ENCODE measurements around the gene C1orf141. TPM values are rescaled to one million over a fixed set of nuclear protein-coding genes. Genes with fewer than 3 reads are reported as not detected.

C1orf141 gene
- total and polyA plus RNA-seq, 2 donors (not counting 3 experiments of a cell fraction or from before 2014, with no cell fraction given), result not detected

- intact Hi-C loops (cut with micrococcal nuclease), result loop anchor here (1.0 kb wide), 1 partner anchor 9 kb away; no protein-coding TSS in a partner anchor
- H3K4me2 ChIP-seq (ENCODE audit: insufficient read depth, low read length), result no peak overlapping the region
- no peak overlapping the region for H3K4me3 ChIP-seq (replicated peaks in 1 of 3; ENCODE audit: insufficient read depth in 1 of 3, low read depth in 1 of 3, low read length in 3 of 3)
- peak; percentile 73 for DNase-seq (ENCODE audit: low read depth, low spot score)
- peak overlapping the region; percentile 89 for H2AFZ ChIP-seq (ENCODE audit: low read depth, low read length)
- no peaks in the 10 kb centered on the region for H3K4me1 ChIP-seq (ENCODE audit: control insufficient read depth, extremely low read depth, insufficient read depth, low read length)
- CTCF ChIA-PET, result interaction anchor here (0.9 to 2.2 kb wide), 2 partner anchors 48 to 49 kb away, joined by 3 to 6 read pairs; no protein-coding TSS in a partner anchor
- POLR2A ChIA-PET, result no interaction called here
- no peaks in the 10 kb centered on the region for H3K9me3 ChIP-seq (replicated peaks; ENCODE audit: control insufficient read depth, insufficient read depth, low read length)
- peaks cover 2 to 7% of the 10 kb centered on the region in 2 experiments for H3K36me3 ChIP-seq (ENCODE audit: control insufficient read depth in 2 of 2, extremely low read depth in 1 of 2, insufficient read depth in 2 of 2, low read length in 2 of 2)
- no peak overlapping the region for H3K9ac ChIP-seq (replicated peaks; ENCODE audit: extremely low read depth, insufficient read depth, low read length)
- peak; percentile 42 for TF ChIP-seq FOS (IDR thresholded peaks at IDR 0.05; ENCODE audit: borderline replicate concordance, insufficient read depth, low read length)
- TF ChIP-seq GATA2 (IDR thresholded peaks at IDR 0.05; ENCODE audit: insufficient read depth, insufficient read length, low read depth, low read length), result no peak
- peak; percentile 43 for TF ChIP-seq JUN (IDR thresholded peaks at IDR 0.05; ENCODE audit: borderline replicate concordance, insufficient read depth, insufficient read length, low read depth)
- H3K27ac ChIP-seq (ENCODE audit: insufficient read depth, low read depth, low read length), result no peak overlapping the region
- dilution Hi-C loops (cut with MboI; ENCODE audit: extremely low pct_ligation_motif_present, low sequenced_read_pairs), result no loop called here
- H3K79me2 ChIP-seq (ENCODE audit: control insufficient read depth, insufficient read depth, low read length), result no peaks in the 10 kb centered on the region
- H4K20me1 ChIP-seq (replicated peaks; ENCODE audit: control insufficient read depth, extremely low read depth, insufficient read depth, low read length), result no peaks in the 10 kb centered on the region
- no peak for FAIRE-seq
- BruUV-seq (replicated peaks), result no TSS peak
- no peaks in the 10 kb centered on the region for H3K27me3 ChIP-seq (ENCODE audit: control insufficient read depth in 2 of 2, insufficient read depth in 2 of 2, low read length in 2 of 2)
- H3K9me1 ChIP-seq (replicated peaks; ENCODE audit: control insufficient read depth, extremely low read depth, insufficient read depth, low read length), result no peaks in the 10 kb centered on the region
Observed at GRCh38 chr1:67044631-67045270, 90.0 kb downstream of the C1orf141 start.

DNA sequence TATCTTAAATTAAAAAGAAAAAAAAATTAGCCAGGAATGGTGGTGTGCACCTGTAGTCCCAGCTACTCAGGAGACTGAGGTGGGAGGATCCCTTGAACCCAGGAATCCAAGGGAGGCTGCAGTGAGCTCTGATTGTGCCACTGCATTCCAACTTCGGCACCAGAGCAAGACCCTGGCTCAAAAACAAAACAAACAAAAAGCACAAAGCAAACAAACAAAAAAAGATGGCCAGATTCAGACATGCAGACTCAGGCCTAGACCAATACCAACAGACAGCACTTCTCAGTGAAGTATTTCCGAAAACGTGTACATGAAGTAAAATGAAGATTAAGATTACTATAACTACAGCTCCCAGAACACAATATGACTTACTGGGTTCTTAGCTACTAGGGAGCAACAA lies 91.4 kb downstream of the C1orf141 start:
- CTCF ChIA-PET, result no interaction called here
- intact Hi-C loops (cut with micrococcal nuclease) (no loop called here), dilution Hi-C loops (cut with MboI; ENCODE audit: extremely low pct_ligation_motif_present, low sequenced_read_pairs) (no loop called here)
- H3K27ac ChIP-seq (ENCODE audit: insufficient read depth, low read depth, low read length), result no peak overlapping the region
- DNase-seq (ENCODE audit: low read depth, low spot score) (no peak), FAIRE-seq (no peak)
- no peaks in the 10 kb centered on the region for H4K20me1 ChIP-seq (replicated peaks; ENCODE audit: control insufficient read depth, extremely low read depth, insufficient read depth, low read length)
- no peak overlapping the region for H3K9ac ChIP-seq (replicated peaks; ENCODE audit: extremely low read depth, insufficient read depth, low read length)
- H3K27me3 ChIP-seq (ENCODE audit: control insufficient read depth in 2 of 2, insufficient read depth in 2 of 2, low read length in 2 of 2), result no peaks in the 10 kb centered on the region
- H3K79me2 ChIP-seq (ENCODE audit: control insufficient read depth, insufficient read depth, low read length), result no peaks in the 10 kb centered on the region
- H2AFZ ChIP-seq (ENCODE audit: low read depth, low read length), result no peak overlapping the region
- H3K9me1 ChIP-seq (replicated peaks; ENCODE audit: control insufficient read depth, extremely low read depth, insufficient read depth, low read length), result no peaks in the 10 kb centered on the region
- POLR2A ChIA-PET, result no interaction called here
- H3K4me1 ChIP-seq (ENCODE audit: control insufficient read depth, extremely low read depth, insufficient read depth, low read length), result no peaks in the 10 kb centered on the region
- BruUV-seq (replicated peaks), result no TSS peak
- H3K9me3 ChIP-seq (replicated peaks; ENCODE audit: control insufficient read depth, insufficient read depth, low read length), result no peaks in the 10 kb centered on the region
- no peak overlapping the region for H3K4me3 ChIP-seq (replicated peaks in 1 of 3; ENCODE audit: insufficient read depth in 1 of 3, low read depth in 1 of 3, low read length in 3 of 3)
- H3K4me2 ChIP-seq (ENCODE audit: insufficient read depth, low read length), result no peak overlapping the region
- peaks cover 4 to 7% of the 10 kb centered on the region in 2 experiments for H3K36me3 ChIP-seq (ENCODE audit: control insufficient read depth in 2 of 2, extremely low read depth in 1 of 2, insufficient read depth in 2 of 2, low read length in 2 of 2)
- TF ChIP-seq POLR2A (IDR thresholded peaks at IDR 0.05; ENCODE audit: low read depth, low read length) (no peak), POLR2AphosphoS5 (IDR thresholded peaks at IDR 0.05; ENCODE audit: insufficient read depth, low read depth, low read length) (no peak), MYC (IDR thresholded peaks at IDR 0.05; ENCODE audit: low read depth, low read length) (no peak), FOS (IDR thresholded peaks at IDR 0.05; ENCODE audit: borderline replicate concordance, insufficient read depth, low read length) (no peak), GATA2 (IDR thresholded peaks at IDR 0.05; ENCODE audit: insufficient read depth, insufficient read length, low read depth, low read length) (no peak), CTCF (IDR thresholded peaks at IDR 0.05; ENCODE audit: extremely low read depth in 1 of 2, insufficient read depth in 1 of 2, low read depth in 1 of 2, low read length in 2 of 2) (no peak), EZH2 (IDR thresholded peaks at IDR 0.05; ENCODE audit: borderline replicate concordance, low read depth, low read length, severe bottlenecking) (no peak), JUN (IDR thresholded peaks at IDR 0.05; ENCODE audit: borderline replicate concordance, insufficient read depth, insufficient read length, low read depth) (no peak)
- TF ChIP-seq, protein P1, sequence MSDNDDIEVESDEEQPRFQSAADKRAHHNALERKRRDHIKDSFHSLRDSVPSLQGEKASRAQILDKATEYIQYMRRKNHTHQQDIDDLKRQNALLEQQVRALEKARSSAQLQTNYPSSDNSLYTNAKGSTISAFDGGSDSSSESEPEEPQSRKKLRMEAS (IDR thresholded peaks at IDR 0.05; ENCODE audit: insufficient read depth, insufficient read length), result no peak

All from endothelial cell of umbilical vein (primary cell).